IPS-18c (cell line): ENCODE results near the gene UBE2S.
"Not testable (repeated sequence)": the region's sequence is repeated elsewhere in the genome, so short reads cannot be mapped to it uniquely, and the experiment has no call there.

Experiments
- H3K4me3 ChIP-seq: 2 replicates; pipeline ENCODE4 v1.7.0; 2013; ENCODE audit warnings: low read depth, mild to moderate bottlenecking, low read length, moderate library complexity; ENCODE audit not compliant: insufficient read depth
- H3K9me3 ChIP-seq: one replicate; pipeline ENCODE4 v1.6.1; 2013; ENCODE audit warnings: mild to moderate bottlenecking, low read length, moderate library complexity; ENCODE audit not compliant: control insufficient read depth, insufficient read depth

Gene UBE2S

DNA sequence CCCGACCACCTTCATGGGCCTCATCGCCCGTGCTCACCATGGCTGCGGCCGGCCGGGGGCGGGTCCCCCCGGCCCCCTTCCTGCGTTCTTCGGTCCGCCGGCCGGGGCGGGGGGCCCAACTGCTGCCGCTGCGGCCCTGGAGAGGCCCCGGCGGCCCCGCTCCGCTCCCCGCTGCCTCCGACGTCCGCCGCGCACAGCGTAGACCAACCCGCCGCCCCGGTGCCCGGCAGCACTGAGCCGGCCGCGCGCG is at the start of gene UBE2S:
TSS of gene UBE2S (minus strand) at position 239 of the 250 bp plus-strand sequence. CDS start at position 40, 199 bp downstream.
- H3K4me3 ChIP-seq: peak within 1 kb of the TSS; percentile 84

DNA sequence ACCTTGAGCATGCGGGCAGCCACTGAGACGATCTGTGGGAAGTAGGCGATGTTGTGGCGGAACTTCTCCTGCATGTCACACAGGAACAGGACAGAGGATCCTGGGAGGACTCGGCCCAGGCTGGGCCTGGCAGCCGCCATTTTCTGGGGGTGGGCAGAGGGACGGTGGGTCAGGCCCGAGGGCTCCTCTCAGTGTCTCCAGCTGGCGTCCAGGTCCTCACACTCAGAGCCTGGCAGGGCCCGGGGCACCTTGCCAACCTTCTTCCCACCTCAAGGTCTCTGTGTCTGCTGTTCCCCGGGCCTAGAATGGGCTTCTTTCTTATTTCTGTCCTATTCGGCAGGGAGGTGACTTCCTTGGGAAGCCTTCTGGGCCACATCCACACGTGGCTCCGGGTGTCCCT is 48.8 kb upstream of the UBE2S start:
- H3K4me3 ChIP-seq: no peak overlapping the region
- H3K9me3 ChIP-seq: no peaks in the 10 kb centered on the region

More for the DNA sequence above, at the start of gene UBE2S:
- not testable (repeated sequence) for H3K9me3 ChIP-seq

DNA sequence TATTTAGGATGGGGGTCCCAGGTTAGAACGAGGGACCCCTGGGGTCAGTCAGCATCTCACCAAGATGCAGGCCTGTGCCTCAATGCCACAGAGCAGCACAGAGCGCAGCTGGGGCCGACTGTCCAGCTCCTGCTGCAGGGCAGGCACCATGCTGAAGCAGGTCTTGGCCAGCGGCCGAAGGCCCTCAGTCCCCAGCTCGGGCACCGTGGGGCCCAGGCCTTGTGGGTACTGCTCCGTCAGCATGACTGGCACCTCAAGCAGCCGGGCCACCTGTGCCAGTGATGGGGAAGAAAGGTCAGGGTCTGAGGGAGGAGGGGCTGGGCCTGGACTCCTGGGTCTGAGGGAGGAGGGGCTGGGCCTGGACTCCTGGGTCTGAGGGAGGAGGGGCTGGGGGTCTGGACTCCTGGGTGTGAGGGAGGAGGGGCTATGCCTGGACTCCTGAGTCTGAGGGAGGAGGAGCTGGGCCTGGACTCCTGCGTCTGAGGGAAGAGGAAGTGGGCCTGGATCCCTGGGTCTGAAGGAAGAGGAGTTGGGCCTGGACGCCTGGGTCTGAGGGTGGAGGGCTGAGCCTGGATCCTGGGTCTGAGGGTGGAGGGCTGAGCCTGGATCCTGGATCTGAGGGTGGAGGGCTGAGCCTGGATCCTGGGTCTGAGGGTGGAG is 48.1 kb upstream of the UBE2S start:
- Histone ChIP-seq H3K9me3 (no peaks in the 10 kb centered on the region), H3K4me3 (no peak overlapping the region)

- no peaks in the 10 kb centered on the region for H3K9me3 ChIP-seq
Observed at GRCh38 chr19:55454787-55455243, 47.2 kb upstream of the UBE2S start.

GRCh38 chr19:55453511-55454260 is 46.1 kb upstream of the UBE2S start:
- H3K4me3 ChIP-seq: no peak overlapping the region

More at GRCh38 chr19:55454787-55455243, 47.2 kb upstream of the UBE2S start:
- no peak overlapping the region for H3K4me3 ChIP-seq

DNA sequence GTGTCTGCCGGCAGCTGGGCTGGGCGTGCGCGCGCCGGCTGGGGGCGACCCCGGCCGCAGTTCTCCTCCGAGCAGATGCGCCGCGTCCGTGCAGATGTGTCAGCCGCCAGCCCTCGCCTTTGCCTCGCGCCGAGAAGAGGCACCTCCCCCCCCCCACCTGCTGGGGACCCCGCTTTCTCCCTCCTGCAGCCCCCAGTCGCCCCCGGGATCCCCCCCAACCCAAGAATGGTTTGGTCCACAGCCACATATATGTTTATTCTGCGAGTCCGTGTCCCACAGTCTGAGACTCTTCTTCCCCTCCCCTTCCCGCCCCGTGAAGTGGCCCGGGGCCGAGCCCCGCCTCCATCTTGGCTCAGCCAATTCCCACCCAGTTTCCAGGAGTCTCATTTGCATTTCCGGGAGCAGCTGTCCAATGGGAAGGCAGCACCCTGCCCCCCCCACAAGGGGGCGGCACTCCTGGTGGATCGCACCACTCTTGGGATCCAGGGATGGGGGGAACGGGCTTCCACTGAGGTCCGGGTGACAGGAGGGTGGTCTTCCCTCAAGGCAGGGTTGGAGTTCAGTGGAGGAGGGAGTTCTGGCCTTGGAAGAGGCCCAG is 45.3 kb upstream of the UBE2S start:
- Histone ChIP-seq H3K9me3 (no peaks in the 10 kb centered on the region), H3K4me3 (peak overlapping the region; percentile 34; the same call in 1 of the 2 replicates)

More at GRCh38 chr19:55453511-55454260, 46.1 kb upstream of the UBE2S start:
- H3K9me3 ChIP-seq: no peaks in the 10 kb centered on the region

DNA sequence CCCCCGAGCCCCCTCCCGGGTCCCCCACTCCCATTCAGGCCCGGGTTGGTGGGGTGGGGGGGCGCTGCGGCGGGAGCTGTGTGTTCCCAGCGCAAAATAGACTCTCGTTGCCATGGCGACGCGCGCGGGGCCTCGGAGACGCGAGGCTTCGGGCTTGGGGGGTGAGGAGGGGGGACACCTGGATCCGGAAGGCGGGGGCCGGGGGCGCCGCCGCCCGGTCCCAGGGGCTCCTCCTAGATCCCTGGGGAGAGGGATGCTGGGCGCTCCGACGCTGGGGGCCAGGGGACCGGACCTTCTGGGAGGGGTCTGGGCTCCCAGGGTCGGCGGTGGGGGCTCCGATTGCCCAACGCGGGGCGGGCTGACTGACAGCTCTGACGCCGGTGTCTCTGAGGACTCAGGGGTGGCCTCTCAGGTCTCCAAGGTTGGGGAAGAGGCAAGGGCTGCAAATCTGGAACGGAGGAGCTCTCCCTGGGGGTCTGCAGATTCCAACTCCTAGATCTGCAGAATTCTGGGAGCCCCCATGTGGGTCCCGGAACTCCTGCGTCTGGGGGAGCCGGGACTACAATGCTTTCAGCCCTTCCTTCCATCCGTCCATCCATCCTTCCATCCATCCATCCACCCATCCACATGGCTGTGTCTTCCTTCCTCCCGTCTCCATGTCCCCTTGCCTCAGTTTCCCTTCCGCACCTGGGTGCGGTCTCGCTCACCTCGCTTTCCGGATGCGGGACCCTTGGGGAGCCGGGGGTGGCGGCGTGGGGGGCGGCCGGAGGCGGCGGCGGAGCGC is 44.6 kb upstream of the UBE2S start:
- Histone ChIP-seq H3K4me3 (peak overlapping the region; percentile 34), H3K9me3 (no peaks in the 10 kb centered on the region)

GRCh38 chr19:55451163-55451964 is 43.8 kb upstream of the UBE2S start:
- Histone ChIP-seq H3K9me3 (no peaks in the 10 kb centered on the region), H3K4me3 (peak overlapping the region; percentile 38)

DNA sequence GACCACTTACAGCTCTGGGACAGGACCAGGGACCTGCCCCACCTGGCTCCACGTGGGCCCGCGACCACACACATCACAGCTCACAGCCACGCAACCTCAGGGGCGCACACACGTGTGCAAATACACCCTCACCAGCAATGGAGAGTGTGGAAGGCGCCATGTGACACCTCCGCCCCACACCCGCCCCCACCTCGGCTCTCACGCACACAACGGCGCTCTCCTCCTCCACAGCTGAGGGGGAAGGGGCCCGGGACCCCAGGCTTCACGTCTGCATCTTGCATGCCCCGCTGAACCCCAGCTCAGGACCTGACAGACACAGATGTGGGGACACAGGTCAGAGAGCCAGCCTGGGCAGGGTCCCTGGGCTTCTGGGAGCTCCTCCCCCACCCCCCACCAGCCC is 41.9 kb upstream of the UBE2S start:
- no peaks in the 10 kb centered on the region for H3K9me3 ChIP-seq
- H3K4me3 ChIP-seq: no peak overlapping the region

DNA sequence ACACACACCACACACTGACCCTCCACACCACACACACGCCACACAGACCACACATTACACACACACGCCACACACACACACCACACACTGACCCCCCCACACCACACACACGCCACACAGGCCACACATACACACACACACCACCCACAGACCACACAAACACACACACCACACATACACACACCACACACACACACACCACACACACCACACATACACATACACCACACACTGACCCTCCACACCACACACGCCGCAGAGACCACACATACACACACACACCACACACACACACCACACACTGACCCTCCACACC is 40.5 kb upstream of the UBE2S start:
- H3K4me3 ChIP-seq, H3K9me3 ChIP-seq: not testable (repeated sequence)

DNA sequence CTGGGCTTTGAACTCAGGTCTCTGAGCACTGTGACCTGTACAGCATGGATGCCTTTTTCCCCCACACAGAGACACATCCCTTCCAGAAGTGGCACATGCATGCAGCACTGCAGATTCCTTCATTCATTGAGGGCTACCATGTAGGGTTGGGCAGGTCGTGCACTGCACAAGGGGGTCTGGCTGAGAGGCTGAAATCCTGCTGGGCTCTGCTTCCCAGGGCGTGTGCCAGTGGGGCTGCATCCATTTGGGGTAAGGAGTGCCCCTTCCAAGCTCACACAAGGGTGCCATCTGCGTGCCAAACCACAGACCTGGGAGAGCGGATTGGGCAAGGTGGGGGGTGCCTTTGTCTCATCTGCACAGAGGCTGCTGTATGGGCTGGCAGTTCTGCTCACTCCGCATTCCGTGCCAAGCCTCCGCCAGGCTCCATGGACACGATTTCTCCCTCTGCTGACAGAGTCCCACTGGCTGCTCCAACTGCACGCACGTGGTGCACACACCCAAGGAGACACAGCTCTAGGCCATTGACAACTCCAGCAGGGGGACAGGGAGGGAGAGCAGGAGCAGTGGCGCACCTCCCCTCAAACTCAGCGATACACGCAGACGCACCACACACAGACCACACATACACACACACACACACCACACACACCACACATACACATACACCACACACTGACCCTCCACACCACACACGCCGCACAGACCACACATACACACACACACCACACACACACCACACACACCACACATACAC is 40.0 kb upstream of the UBE2S start:
- no peaks in the 10 kb centered on the region for H3K9me3 ChIP-seq

DNA sequence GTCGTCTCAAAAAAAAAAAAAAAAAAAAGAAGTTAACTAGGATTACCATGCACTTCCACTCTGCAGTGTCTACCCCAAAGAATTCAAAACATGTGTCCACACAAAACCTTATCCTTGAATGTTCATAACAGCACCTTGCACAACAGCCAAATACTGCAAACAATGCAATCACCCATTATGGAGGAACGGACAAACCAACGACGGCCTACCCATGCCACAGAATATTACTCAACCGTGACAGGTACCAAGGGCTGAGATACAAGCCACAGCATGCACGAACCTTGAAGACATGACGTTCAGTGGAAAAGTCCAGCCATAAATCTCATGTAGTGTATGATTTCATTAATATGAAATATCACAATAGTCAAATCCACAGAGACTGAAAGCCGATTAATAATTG is 38.5 kb upstream of the UBE2S start:
- H3K9me3 ChIP-seq: no peaks in the 10 kb centered on the region
- H3K4me3 ChIP-seq: no peak overlapping the region

More for the DNA sequence above, 40.0 kb upstream of the UBE2S start:
- H3K4me3 ChIP-seq: no peak overlapping the region; the same call in 1 of the 2 replicates

DNA sequence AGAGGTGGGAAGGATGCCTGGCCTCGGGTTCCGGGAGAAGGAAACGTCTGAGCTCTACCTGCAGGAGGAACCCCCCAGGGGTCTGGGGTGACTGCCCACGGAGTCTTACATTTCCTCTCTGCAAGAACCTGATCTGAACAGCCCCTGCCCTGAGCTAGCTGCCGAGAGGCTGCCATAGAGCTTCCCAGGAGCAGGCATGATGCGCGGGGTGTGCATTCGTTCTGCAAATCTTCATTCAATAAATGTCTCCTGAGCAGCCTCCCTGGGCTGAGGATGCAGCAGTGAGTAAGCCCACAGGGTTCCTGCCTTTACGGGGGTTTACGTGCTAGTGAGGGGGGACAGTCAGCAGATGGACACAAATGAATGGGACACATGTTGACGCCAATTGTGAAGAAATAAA is 37.1 kb upstream of the UBE2S start:
- Histone ChIP-seq H3K9me3 (no peaks in the 10 kb centered on the region), H3K4me3 (no peak overlapping the region)

DNA sequence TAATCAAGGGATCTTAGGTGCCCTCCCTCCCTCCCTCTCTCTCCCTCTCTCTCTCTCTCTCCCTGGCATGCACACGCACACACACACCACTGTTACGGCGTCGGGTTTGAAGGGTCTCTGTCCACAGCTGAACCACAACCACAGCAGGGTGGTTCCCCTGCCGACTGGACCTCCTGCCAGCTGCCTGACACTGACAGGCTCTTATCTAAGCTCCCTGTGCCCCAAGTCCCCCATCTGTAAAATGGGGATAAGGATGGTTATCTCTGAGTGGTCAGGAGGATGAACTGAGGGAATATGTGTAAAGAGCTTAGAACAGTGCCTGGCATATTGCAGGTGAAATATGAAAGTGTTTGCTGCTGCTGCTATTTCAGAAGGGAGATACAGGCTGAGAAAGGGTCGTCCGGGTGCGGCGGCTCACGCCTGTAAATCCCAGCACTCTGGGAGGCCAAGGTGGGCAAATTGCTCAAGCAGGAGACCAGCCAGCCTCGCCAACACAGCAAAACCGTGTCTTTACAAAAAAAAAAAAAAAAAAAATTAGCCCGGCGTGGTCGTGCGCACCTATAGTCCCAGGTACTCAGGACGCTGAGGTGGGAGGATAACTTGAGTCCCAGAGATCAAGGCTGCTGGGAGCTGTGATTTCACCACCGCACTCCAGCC is 36.4 kb upstream of the UBE2S start:
- H3K9me3 ChIP-seq: no peaks in the 10 kb centered on the region
- H3K4me3 ChIP-seq: no peak overlapping the region

DNA sequence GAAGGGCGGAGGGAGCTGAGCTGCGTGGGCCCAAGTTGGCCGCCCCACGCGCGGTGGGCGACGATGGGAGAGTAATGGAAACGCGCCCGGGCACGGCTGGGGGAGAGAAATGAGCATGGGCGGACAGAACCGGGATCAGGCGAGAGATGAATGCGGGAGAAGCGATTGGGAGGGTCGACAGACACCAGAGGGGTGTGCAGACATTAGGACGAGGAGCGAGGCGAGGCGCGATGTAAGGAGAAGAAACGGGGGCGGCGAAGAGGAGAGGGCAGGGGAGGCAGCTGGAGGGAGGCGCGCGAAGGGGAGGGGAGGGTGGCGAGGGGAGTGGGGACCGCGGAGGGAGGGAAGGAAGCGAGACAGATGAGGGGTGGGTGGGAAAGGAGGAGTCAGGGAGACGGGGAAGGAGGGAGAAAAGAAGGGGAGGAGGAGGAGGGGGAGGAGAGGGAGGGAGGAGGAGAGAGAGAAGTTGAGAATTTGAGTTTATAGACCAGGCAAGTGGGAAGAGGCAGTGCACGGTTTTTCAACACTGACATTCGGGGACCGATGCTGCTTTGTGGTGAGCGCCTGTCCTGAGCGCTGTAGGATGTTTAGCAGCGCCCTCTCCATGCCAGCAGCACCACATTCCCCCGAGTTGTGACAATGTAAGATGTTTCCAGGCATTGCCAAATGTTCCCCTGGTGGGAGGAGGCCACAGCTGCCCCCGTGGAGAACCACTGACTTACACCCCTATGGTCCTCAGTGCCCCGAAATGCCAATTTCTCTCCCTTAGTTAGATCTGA is 35.6 kb upstream of the UBE2S start, which contains the start of gene SHISA7:
TSS of gene SHISA7 (minus strand) at position 256 of the 779 bp plus-strand sequence. CDS start 437 bp downstream, outside the sequence.
- Histone ChIP-seq H3K9me3 (no peaks in the 10 kb centered on the region), H3K4me3 (peak within 1 kb of the TSS; percentile 36)
